Mesothelial cell of epicardium (in vitro differentiated cells): ENCODE measurements around the gene SLC1A4. TPM values are rescaled to one million over a fixed set of nuclear protein-coding genes. Genes with fewer than 3 reads are reported as not detected.

Source experiments
- DNase-seq, 2 experiments: peaks; one replicate each; pipeline ENCODE4 v3.0.0; 2021; ENCODE audit warnings: low spot score in 2 of 2; ENCODE audit not compliant: unreplicated experiment in 2 of 2
- H3K27ac Mint-ChIP-seq: 2 replicates; pipeline ENCODE4 v1.8.0; 2021; ENCODE audit warnings: mixed read lengths
- H3K27me3 Mint-ChIP-seq: 2 replicates; pipeline ENCODE4 v1.8.0; 2021; ENCODE audit warnings: low read depth, mixed read lengths
- H3K36me3 Mint-ChIP-seq: 2 replicates; pipeline ENCODE4 v1.8.0; 2021; ENCODE audit warnings: mixed read lengths
- H3K4me1 Mint-ChIP-seq: 2 replicates; pipeline ENCODE4 v1.8.0; 2021; ENCODE audit warnings: mixed read lengths
- H3K4me3 Mint-ChIP-seq: 2 replicates; pipeline ENCODE4 v1.8.0; 2021; ENCODE audit warnings: mild to moderate bottlenecking, moderate library complexity, mixed read lengths
- H3K9me3 Mint-ChIP-seq: 2 replicates; pipeline ENCODE4 v1.8.0; 2021; ENCODE audit warnings: mixed read lengths
- CTCF ChIP-seq: fragments of 200-600 bp; sonication (generic); IDR thresholded peaks from one replicate; pipeline ENCODE4 v1.5.0; 2021; ENCODE audit warnings: antibody characterized with exemption; ENCODE audit not compliant: unreplicated experiment
- total RNA-seq: library from RNA; stranded (reverse); gene quantifications from 3 replicates; pipeline ENCODE4 v1.2.1, GENCODE V29; 2021

The SLC1A4 gene
- total RNA-seq, 1 donor from 2014 or later: 5.3 TPM

GRCh38 chr2:64976276-64976675 lies 12.9 kb upstream of the SLC1A4 start:
- DNase-seq: no peak
- Mint-ChIP-seq H3K27me3 (no peaks in the 10 kb centered on the region), H3K4me3 (no peak overlapping the region), H3K36me3 (no peaks in the 10 kb centered on the region), H3K4me1 (no peaks in the 10 kb centered on the region), H3K9me3 (no peaks in the 10 kb centered on the region), H3K27ac (no peak overlapping the region)
- no peak for TF ChIP-seq CTCF

- no peak for DNase-seq
- no peak for TF ChIP-seq CTCF
- no peaks in the 10 kb centered on the region for H3K36me3 Mint-ChIP-seq
- no peaks in the 10 kb centered on the region for H3K4me1 Mint-ChIP-seq
- H3K9me3 Mint-ChIP-seq: no peaks in the 10 kb centered on the region
- H3K27ac Mint-ChIP-seq: no peak overlapping the region
- H3K4me3 Mint-ChIP-seq: no peak overlapping the region
- H3K27me3 Mint-ChIP-seq: no peaks in the 10 kb centered on the region
Observed at GRCh38 chr2:64978514-64979268, 10.5 kb upstream of the SLC1A4 start.

GRCh38 chr2:64979744-64980143 lies 9.5 kb upstream of the SLC1A4 start:
- H3K27ac Mint-ChIP-seq: no peak overlapping the region
- H3K4me1 Mint-ChIP-seq: no peaks in the 10 kb centered on the region
- TF ChIP-seq CTCF: no peak
- H3K27me3 Mint-ChIP-seq: no peaks in the 10 kb centered on the region
- no peak overlapping the region for H3K4me3 Mint-ChIP-seq
- H3K36me3 Mint-ChIP-seq: no peaks in the 10 kb centered on the region
- H3K9me3 Mint-ChIP-seq: no peaks in the 10 kb centered on the region
- no peak for DNase-seq

- no peak for TF ChIP-seq CTCF
- no peak for DNase-seq
- no peaks in the 10 kb centered on the region for H3K4me1 Mint-ChIP-seq
- no peaks in the 10 kb centered on the region for H3K9me3 Mint-ChIP-seq
- no peak overlapping the region for H3K4me3 Mint-ChIP-seq
- no peak overlapping the region for H3K27ac Mint-ChIP-seq
- H3K27me3 Mint-ChIP-seq: no peaks in the 10 kb centered on the region
- H3K36me3 Mint-ChIP-seq: no peaks in the 10 kb centered on the region
Observed at GRCh38 chr2:64980183-64980582, 9.0 kb upstream of the SLC1A4 start.

GRCh38 chr2:64982311-64982857 lies 6.8 kb upstream of the SLC1A4 start:
- Mint-ChIP-seq H3K9me3 (no peaks in the 10 kb centered on the region), H3K4me3 (no peak overlapping the region), H3K27ac (no peak overlapping the region), H3K36me3 (no peaks in the 10 kb centered on the region), H3K4me1 (peaks cover 11% of the 10 kb centered on the region), H3K27me3 (no peaks in the 10 kb centered on the region)
- no peak for DNase-seq
- no peak for TF ChIP-seq CTCF
